Metanephros (tissue), 1 donor: Measurements from ENCODE around the gene CPVL. TPM values are rescaled to one million over a fixed set of nuclear protein-coding genes. Genes with fewer than 3 reads are reported as not detected.

Experiments used
- total RNA-seq: library from RNA; depleted of rRNA; stranded (reverse); fragments of >200 nt; gene quantifications from one replicate; pipeline ENCODE4 v1.2.3, GENCODE V29; 2014

Gene CPVL
- 45.8 TPM for total RNA-seq

GRCh38 chr7:29146057-29146706 lies at the start of gene CPVL:
TSS of gene CPVL (minus strand) at chr7:29146537. CDS start at chr7:29121061, 25,476 bp downstream.

GRCh38 chr7:29194594-29195427 lies 48.5 kb upstream of the CPVL start, which contains the start of gene CHN2:
TSS of gene CHN2 (plus strand) at chr7:29194775.

GRCh38 chr7:28958235-28958979 lies 187.9 kb downstream of the CPVL start, which contains the start of gene TRIL:
TSS of gene TRIL (minus strand) at chr7:28958330. CDS start at chr7:28958046, 284 bp downstream.

Other genes starting within 250 kb of the CPVL start
- 110 TPM for gene TRIL, start 188.2 kb downstream of the CPVL start, total RNA-seq
- gene CHN2, start 48.2 kb upstream of the CPVL start, total RNA-seq = 13.4 TPM